NCI-H1436 treated with DMSO at 0.1 percent for 48 hours (cell line): Measurements from ENCODE around the gene PLXNC1.

Source experiments
- DNase-seq: peaks from one replicate; lab custom pipeline; 2025; lab: John Stamatoyannopoulos, UW

PLXNC1 gene

DNA sequence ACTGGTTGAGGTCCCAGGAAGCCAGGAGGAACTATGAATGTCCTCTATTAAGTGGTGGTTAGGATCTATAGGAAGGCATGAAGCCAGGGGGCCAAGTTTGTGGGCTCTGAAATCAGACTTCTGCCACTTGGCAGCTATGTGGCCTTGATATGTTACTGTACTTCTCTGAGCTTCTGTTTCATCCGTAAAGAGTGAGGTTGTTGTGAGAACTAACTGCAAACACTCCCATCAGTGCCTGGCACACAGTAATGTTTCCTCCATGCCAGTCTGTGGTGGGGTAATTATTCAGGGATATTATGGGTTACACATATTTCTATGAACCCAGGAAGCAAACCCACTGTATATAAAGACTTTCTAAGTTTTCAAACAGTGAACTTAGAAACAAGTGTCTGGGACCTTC is 57.4 kb downstream of the PLXNC1 start:
- DNase-seq, result no peak

DNA sequence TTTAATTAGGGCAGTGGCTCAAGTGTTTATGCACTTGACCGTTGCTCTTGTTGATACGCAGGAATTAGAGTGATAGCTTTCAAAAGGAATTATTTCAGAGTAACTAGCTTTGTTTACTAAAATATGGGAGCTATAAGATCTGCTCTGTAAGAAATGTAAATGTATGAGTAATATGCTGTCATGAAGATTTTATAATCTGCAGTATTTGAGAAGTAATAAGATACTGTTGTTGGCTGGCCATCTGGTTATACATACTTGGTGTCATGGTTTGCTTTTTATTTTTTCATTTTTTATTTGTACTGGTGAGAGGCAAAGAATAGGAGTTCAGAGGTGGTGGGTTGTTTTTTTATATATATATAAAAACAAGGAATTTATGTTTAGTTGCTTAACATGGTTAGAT is 58.5 kb downstream of the PLXNC1 start:
- no peak for DNase-seq

- no peak for DNase-seq
Measured at GRCh38 chr12:94207467-94207848, 59.1 kb downstream of the PLXNC1 start.

GRCh38 chr12:94207849-94208621 is 59.7 kb downstream of the PLXNC1 start:
- DNase-seq, result no peak

GRCh38 chr12:94208622-94208966 is 60.2 kb downstream of the PLXNC1 start:
- no peak for DNase-seq

DNA sequence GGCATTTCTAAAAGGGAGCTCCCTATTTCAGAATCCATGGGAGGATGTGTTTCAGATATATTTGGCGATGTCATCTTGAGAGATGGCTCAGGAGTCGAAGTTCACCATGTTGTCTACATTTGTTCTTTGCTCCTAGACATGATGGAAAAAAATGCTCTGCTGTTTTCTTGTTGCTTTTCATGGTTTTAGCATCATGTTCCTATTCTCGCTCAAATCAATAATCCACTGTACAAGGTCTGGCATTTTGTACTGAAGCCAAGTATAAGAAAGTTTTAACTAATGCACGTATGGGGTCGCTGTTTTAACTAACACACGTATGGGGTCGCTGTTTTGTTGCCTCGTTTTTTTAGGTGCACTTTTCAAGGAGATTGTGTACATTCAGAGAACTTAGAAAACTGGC is 60.9 kb downstream of the PLXNC1 start:
- no peak for DNase-seq

DNA sequence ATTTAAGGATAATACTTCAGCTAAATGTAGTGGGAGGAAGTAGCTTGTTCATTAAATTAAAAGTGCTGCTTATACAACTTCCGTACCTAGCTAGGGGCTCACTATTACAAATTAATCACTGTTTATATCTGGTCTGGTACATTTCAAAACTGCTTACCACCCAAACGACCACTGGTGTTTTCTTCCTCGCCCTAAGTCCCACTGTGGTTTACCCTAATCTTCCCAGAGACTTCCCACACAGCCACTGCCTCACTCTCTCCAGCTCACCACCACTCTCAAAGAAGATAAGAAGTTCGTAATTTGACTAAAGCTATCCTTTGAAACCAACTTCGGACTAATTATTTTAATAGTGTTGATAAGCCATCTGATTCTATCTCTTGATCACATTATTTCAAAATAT is 62.6 kb downstream of the PLXNC1 start:
- no peak for DNase-seq

GRCh38 chr12:94218233-94218632 is 69.9 kb downstream of the PLXNC1 start:
- DNase-seq, result no peak

DNA sequence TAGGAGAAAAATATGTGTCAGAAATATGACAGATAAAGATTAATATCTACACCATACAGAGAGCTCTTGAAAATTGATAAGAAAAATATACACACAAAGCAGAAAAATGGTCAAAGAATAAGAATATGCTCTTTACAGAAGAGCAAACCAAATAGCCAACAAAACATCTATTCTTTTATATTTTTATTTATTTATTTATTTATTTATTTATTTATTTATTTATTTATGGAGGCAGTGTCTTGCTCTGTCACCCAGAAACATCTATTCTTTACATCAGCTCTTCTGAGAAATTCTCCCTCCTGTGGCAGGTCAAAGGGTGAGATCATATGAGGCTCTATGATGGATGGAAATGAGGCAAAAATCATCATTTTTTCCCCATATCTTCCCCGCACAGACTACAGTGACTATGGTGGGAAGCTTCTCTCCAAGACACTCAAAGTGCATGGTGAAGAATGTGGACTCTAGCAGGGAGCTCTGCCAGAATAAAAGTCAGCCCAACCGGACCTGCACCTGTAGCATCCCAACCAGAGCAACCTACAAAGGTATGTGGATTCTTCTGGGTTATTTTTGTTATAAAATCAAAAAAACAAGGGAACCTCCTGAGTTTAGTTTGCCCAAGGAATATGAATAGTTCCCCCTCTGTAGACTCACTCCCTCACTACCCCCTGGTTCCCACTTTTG is 71.4 kb downstream of the PLXNC1 start:
- no peak for DNase-seq

DNA sequence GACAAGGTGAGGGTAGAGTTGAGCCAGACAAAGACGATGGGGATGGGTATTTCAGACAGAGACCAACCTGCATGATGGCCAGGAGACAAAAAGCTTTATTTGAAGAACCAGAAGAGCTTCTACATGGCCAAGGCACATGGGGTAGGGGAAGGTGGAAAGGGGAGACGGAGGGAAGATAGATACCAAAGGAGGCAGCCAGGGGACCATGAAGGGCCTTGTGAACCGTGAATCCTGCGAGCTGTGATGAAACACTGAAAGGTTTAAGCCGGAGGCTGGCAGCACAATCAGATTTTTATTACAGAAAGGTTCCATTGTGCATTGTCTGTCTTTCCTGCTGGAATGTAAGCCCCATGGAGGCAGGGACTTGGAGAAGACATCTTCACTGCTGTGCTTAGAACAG is 72.4 kb downstream of the PLXNC1 start:
- DNase-seq, result no peak

- DNase-seq, result no peak
Measured at GRCh38 chr12:94222351-94223084, 74.1 kb downstream of the PLXNC1 start.

- DNase-seq, result no peak
Measured at GRCh38 chr12:94223842-94224241, 75.5 kb downstream of the PLXNC1 start.

DNA sequence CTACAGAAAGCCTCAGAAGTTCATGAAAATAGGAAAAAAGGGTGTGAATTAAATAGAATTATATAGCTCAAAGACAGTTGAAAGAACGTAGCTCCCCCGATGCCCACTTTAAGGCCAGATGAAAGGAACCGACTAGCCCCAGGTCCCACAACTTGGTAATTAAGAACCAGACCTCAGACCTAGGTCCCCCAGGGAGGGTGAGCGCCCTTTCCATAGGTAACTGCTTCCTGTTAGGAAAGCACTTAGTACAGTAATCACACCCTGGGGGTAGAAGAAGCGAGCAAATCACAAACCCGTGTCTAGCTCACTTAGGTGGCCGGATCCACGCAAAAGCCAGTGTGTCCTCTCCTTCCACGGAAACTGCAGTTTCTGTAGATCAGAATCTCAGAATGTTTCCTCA is 77.1 kb downstream of the PLXNC1 start:
- DNase-seq, result no peak

DNA sequence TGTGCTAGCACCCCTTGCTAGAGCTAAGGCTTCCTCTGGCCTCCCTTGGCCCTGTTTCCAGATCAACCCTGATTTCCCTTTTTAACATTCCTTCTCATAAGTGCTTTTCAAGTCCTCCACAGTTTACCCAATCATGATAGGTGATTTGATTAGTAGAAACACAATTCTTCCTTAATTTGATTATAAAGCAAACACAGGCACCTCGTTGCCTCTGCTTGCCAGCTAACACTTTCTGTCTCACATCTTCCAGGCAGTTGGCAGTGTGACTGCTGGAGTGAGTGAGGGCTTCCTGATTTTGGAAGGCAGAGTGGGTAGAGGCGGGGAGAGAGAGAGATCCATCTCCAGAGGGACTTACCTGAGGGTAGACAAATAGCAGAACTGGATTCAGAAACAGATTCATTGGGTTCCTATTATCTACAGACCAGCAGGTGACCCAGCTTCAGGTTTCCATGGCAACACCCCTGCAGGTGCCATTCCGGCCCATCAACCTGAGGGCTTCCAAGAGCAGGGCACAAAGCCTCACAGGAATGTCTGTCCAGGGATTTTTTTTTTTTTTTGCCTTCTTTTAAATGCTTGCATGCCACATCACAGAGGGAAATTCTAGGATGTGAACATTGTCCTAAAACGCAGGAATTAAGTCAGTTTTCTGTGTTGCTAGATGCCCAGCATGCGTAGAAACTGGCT is 77.7 kb downstream of the PLXNC1 start:
- no peak for DNase-seq

- no peak for DNase-seq
Measured at GRCh38 chr12:94227066-94227465, 78.7 kb downstream of the PLXNC1 start.

GRCh38 chr12:94228488-94228907 is 80.1 kb downstream of the PLXNC1 start:
- DNase-seq, result no peak

DNA sequence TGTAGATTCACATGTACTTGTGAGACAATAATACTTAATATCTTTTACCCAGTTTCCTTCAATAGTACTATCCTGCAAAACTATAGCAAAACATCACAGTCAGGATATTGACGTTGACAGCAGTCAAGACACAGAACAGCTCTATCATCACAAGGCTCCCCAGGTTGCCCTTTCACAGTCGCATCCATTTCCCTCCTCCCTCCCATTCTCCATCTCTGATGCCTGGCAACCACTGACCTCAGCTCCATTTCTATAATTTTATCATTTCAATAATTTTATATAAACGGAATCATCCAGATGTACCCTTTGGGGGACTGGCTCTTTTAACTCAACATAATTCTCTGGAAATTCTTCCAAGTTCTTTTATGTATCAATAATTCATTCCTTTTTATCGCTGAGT is 81.5 kb downstream of the PLXNC1 start:
- DNase-seq, result no peak

- no peak for DNase-seq
Measured at GRCh38 chr12:94230357-94230905, 82.1 kb downstream of the PLXNC1 start.

DNA sequence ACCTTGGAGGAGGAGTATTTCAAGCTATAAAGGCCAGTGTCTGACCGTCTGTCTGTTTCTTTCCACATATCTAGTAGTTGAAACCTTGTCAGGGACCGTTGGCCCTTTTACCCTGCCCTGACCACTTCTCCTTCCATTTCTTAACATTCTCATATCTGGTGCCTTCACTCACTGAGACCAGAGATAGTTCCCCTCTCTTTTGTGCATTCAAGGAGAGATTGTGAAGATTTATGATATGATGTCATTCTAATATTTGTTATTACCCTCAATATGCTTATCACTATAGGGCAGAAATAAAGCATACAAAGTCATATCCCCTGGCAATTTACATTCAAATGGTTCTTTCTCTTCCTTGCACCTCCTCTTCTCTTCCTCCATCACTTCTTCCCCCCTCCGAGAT is 83.3 kb downstream of the PLXNC1 start:
- no peak for DNase-seq

DNA sequence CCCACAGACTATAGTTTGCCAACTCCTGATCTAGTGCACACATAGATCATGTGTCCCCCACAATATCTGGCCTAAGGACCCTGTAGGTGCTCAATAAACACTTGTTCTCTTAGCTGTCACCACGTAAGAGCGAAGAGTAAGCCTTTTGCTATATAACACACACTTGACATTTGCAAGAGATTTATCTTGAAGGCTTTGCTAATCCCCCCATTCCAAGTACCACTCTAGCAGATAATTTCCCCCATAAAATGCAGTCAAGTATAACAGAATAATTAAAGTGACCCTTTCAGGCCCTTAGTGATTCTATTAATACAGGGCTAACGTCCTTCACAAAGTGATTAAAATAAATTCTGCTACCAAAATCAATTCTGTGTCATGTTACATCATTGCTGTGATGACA is 87.5 kb downstream of the PLXNC1 start:
- no peak for DNase-seq

DNA sequence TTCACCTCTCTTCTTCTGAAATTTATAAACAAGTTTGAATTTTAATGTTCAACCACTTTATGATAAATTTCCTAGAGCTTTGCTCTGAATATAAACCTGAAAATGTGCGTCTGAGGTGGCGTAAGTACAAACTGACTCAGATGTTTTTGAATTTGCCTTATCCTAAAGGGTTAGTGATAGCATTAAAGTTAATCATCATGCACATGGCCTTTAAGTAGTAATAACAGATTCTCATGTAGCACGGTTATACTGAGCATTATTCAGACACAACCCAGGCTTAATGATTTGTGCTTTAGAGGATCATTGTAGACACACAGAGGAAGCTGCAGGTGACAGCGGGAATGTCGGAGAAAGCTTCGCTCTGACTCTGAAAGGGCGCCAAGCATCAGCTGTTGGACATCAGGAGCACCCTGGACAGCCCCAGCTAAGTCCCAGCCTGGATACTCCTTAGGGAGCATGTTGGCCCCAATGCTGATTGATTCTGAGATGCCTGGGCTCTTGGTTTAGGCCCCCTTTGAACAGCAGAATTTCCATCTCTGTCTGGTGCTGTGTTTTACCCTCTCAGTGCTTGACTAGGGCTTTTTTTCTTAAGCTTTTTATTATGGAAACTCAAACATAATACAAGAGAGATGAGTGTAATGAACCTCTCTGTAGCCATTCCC is 91.1 kb downstream of the PLXNC1 start:
- no peak for DNase-seq

- DNase-seq, result no peak
Measured at GRCh38 chr12:94240171-94240570, 91.8 kb downstream of the PLXNC1 start.
